ENCODE data around the gene MTX1. TPM values are rescaled to one million over a fixed set of nuclear protein-coding genes. Genes with fewer than 3 reads are reported as not detected.

The MTX1 gene
- total and polyA plus RNA-seq, 9 of the 15 experiments (the other 6 are each of a cell fraction or from before 2014, with no cell fraction given) = 29.1 to 98.4 (median 66.9) TPM

- no peak for TF ChIP-seq ZZZ3 (IDR thresholded peaks at IDR 0.05)
- no peak for TF ChIP-seq HNRNPL (IDR thresholded peaks at IDR 0.05; ENCODE audit: low read depth, low read length)
- peak; percentile 89 for TF ChIP-seq E2F1 (CRISPR knock-in tag; IDR thresholded peaks at IDR 0.05)
- TF ChIP-seq HDAC8 (tag; IDR thresholded peaks at IDR 0.05) = no peak
- no peak for TF ChIP-seq CHD1 (IDR thresholded peaks at IDR 0.05; ENCODE audit: low read length)
- TF ChIP-seq MAX (CRISPR knock-in tag; IDR thresholded peaks at IDR 0.05) = peak; percentile 38
- TF ChIP-seq TFAM (CRISPR knock-in tag; conservative IDR thresholded peaks at IDR 0.05) = no peak
- TF ChIP-seq FOXA3 (CRISPR knock-in tag; conservative IDR thresholded peaks at IDR 0.05 in 1 of 2, IDR thresholded peaks at IDR 0.05 in 1 of 2) = no peak
- TF ChIP-seq ZNF395 (CRISPR knock-in tag; IDR thresholded peaks at IDR 0.05) = peak; percentile 70
- no peak for TF ChIP-seq OTX1 (CRISPR knock-in tag; IDR thresholded peaks at IDR 0.05)
- TF ChIP-seq HNRNPH1 (optimal IDR thresholded peaks at IDR 0.05; ENCODE audit: low read depth, low read length) = no peak
- peak; percentile 60; the same call in 1 of the 2 replicates for TF ChIP-seq NR2C2 (CRISPR knock-in tag; IDR thresholded peaks at IDR 0.05)
- no peak for TF ChIP-seq NR2C2 (tag; IDR thresholded peaks at IDR 0.05)
- TF ChIP-seq ZNF3 (CRISPR knock-in tag; IDR thresholded peaks at IDR 0.05) = no peak
- peak; percentile 61 for TF ChIP-seq HMGN3 (IDR thresholded peaks at IDR 0.05; ENCODE audit: borderline replicate concordance, extremely low read depth, insufficient read length, low read depth, low read length)
- peak; percentile 78 for TF ChIP-seq SUPT5H (IDR thresholded peaks at IDR 0.05)
- peak; percentile 93 for TF ChIP-seq MBD2 (IDR thresholded peaks at IDR 0.05; ENCODE audit: borderline replicate concordance, low read depth)
- 0 out of 2 replicates have a peak, but pooled peaks have one; percentile 0 for TF ChIP-seq NKRF (IDR thresholded peaks at IDR 0.05; ENCODE audit: borderline replicate concordance)
- no peak for TF ChIP-seq MEF2D (tag; conservative IDR thresholded peaks at IDR 0.05; ENCODE audit: low read depth)
- no peak for TF ChIP-seq ETS2 (tag; IDR thresholded peaks at IDR 0.05; ENCODE audit: borderline replicate concordance, poor library complexity, severe bottlenecking)
Observed at GRCh38 chr1:155227261-155228095, 19.0 kb downstream of the MTX1 start (continued).

All from K562 (cell line).